ENCODE measurements around the gene DBP. TPM values are rescaled to one million over a fixed set of nuclear protein-coding genes. Genes with fewer than 3 reads are reported as not detected.

The DBP gene
- total RNA-seq, 1 experiment from 2014 or later, result 12.6 TPM

DNA sequence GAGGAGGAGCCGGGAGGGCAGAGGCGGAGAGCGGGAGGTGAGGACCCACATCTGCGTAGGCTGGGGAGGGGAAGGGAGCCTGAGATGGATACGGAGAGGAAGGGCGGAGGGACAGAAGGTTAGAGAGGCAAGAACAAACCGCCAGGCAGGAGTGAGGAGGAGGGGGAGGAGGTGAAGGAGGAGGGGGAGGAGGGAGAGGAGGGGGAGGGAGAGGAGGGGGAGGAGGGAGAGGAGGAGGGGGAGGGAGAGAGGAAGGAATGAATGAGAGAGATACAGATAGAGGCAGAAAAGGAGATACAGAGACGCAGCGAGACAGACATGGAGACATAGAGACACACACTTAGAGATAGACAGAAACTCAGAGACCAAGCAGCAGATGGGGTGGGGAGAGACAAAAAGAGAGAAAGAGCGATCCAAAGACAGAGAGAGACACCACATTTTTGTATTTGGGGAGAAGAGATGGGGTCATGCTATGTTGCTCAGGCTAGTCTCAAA lies 9.6 kb upstream of the DBP start:
- H2AFZ ChIP-seq (ENCODE audit: low read length), result no peak overlapping the region
- no peak overlapping the region for H2BK20ac ChIP-seq (ENCODE audit: low read depth, low read length, poor library complexity, severe bottlenecking)
- no peak overlapping the region for H4K8ac ChIP-seq (replicated peaks; ENCODE audit: insufficient read length, low read depth, low read length)
- H3K4ac ChIP-seq (ENCODE audit: low read depth, low read length), result no peak overlapping the region
- no peaks in the 10 kb centered on the region for H4K20me1 ChIP-seq (ENCODE audit: control insufficient read depth, insufficient read depth, insufficient read length)
- H3K4me3 Mint-ChIP-seq, result peak overlapping the region; percentile 84 to 93; a peak in 4 of 5 replicates
- no peak overlapping the region for H2BK12ac ChIP-seq (ENCODE audit: insufficient read length, low read depth, low read length)
- TF ChIP-seq, protein P1, sequence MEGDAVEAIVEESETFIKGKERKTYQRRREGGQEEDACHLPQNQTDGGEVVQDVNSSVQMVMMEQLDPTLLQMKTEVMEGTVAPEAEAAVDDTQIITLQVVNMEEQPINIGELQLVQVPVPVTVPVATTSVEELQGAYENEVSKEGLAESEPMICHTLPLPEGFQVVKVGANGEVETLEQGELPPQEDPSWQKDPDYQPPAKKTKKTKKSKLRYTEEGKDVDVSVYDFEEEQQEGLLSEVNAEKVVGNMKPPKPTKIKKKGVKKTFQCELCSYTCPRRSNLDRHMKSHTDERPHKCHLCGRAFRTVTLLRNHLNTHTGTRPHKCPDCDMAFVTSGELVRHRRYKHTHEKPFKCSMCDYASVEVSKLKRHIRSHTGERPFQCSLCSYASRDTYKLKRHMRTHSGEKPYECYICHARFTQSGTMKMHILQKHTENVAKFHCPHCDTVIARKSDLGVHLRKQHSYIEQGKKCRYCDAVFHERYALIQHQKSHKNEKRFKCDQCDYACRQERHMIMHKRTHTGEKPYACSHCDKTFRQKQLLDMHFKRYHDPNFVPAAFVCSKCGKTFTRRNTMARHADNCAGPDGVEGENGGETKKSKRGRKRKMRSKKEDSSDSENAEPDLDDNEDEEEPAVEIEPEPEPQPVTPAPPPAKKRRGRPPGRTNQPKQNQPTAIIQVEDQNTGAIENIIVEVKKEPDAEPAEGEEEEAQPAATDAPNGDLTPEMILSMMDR (conservative IDR thresholded peaks at IDR 0.05), result no peak
- DNase-seq, result peak; percentile 96
- H2BK15ac ChIP-seq (ENCODE audit: low read depth, low read length), result no peak overlapping the region
- no peak overlapping the region for H3K14ac ChIP-seq (ENCODE audit: insufficient read depth, low read length)
- H3K23ac ChIP-seq (ENCODE audit: insufficient read length, low read depth, low read length), result no peak overlapping the region
- H3K27ac Mint-ChIP-seq, result peak overlapping the region in 2 of 3 experiments; percentile 2 to 8; a peak in 1 of 7 replicates
- no peaks in the 10 kb centered on the region for H3K79me2 ChIP-seq (ENCODE audit: insufficient read depth, low read length)
- H3K4me2 ChIP-seq (ENCODE audit: insufficient read depth, insufficient read length, low read length), result no peak overlapping the region
- no peak overlapping the region for H3T11ph ChIP-seq (ENCODE audit: low read length)
- H3K27ac ChIP-seq (ENCODE audit: insufficient read length, low read depth, low read length), result no peak overlapping the region
- H4K5ac ChIP-seq (ENCODE audit: insufficient read length, low read depth, low read length), result no peak overlapping the region
- no peak overlapping the region for H4K91ac ChIP-seq (ENCODE audit: insufficient read length, low read depth, low read length)
- H3K56ac ChIP-seq (ENCODE audit: insufficient read length, low read depth, low read length), result no peak overlapping the region
- no peak overlapping the region for H3K9ac ChIP-seq (ENCODE audit: extremely low read depth, insufficient read length, low read length)
- H2AK5ac ChIP-seq (ENCODE audit: insufficient read length, low read length), result no peak overlapping the region
- H2BK120ac ChIP-seq (ENCODE audit: low read depth, low read length, poor library complexity, severe bottlenecking), result no peak overlapping the region
- H3K9me3 ChIP-seq (ENCODE audit: control insufficient read depth, low read depth, low read length), result no peaks in the 10 kb centered on the region
- no peak overlapping the region for H3K18ac ChIP-seq (ENCODE audit: insufficient read length, low read depth, low read length)
- no peaks in the 10 kb centered on the region for H3K4me1 ChIP-seq (ENCODE audit: insufficient read depth, low read length)
- H3K9me3 Mint-ChIP-seq, result peaks cover 0 to 4% of the 10 kb centered on the region in 2 experiments; a peak in 2 of 5 replicates
- peaks cover 4 to 17% (median 14%) of the 10 kb centered on the region in 3 experiments for H3K36me3 Mint-ChIP-seq (ENCODE audit: insufficient read depth in 1 of 3, low read depth in 3 of 3)
- H3K27me3 Mint-ChIP-seq (ENCODE audit: low read depth), result peaks cover 3% of the 10 kb centered on the region
- H3K4me1 Mint-ChIP-seq, result peaks cover 14 to 17% of the 10 kb centered on the region in 2 experiments
- H3K23me2 ChIP-seq (ENCODE audit: insufficient read length, low read depth, low read length, poor library complexity, severe bottlenecking), result peaks cover 16% of the 10 kb centered on the region
- WGBS (ENCODE audit: extremely low coverage, insufficient read length, low lambda C conversion rate), result no CpG with 5 or more reads among the region's 10 CpGs
- H2BK5ac ChIP-seq (ENCODE audit: insufficient read length, low read length), result no peak overlapping the region
- no peaks in the 10 kb centered on the region for H3K79me1 ChIP-seq (ENCODE audit: insufficient read depth, low read depth, low read length, poor library complexity, severe bottlenecking)
- H3K27me3 ChIP-seq (ENCODE audit: insufficient read depth, low read length), result no peaks in the 10 kb centered on the region
